ENCODE results near the gene AGBL4.

DNA sequence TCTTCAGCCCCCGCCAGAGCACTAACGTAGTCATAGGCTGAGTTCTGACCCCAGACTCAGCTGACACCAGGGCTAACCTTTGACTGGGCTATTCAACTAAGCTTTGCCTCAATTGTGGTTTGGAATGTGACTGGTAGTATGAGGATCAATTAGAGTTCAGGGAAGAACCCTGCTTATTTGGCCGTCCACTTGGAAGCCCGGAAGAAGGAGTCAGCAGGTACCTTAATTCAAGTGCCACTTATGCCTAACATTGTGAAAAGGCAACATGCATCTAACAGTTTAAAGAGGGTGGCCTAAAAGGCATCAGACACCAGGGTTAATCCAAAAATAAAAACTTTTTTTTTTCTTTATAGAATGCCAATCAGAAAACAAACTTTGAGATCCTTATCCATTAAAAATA is 1339.4 kb downstream of the AGBL4 start:
- no peak for TF ChIP-seq EZH2 (IDR thresholded peaks at IDR 0.05; ENCODE audit: borderline replicate concordance, low read length)
- TF ChIP-seq, protein P1, sequence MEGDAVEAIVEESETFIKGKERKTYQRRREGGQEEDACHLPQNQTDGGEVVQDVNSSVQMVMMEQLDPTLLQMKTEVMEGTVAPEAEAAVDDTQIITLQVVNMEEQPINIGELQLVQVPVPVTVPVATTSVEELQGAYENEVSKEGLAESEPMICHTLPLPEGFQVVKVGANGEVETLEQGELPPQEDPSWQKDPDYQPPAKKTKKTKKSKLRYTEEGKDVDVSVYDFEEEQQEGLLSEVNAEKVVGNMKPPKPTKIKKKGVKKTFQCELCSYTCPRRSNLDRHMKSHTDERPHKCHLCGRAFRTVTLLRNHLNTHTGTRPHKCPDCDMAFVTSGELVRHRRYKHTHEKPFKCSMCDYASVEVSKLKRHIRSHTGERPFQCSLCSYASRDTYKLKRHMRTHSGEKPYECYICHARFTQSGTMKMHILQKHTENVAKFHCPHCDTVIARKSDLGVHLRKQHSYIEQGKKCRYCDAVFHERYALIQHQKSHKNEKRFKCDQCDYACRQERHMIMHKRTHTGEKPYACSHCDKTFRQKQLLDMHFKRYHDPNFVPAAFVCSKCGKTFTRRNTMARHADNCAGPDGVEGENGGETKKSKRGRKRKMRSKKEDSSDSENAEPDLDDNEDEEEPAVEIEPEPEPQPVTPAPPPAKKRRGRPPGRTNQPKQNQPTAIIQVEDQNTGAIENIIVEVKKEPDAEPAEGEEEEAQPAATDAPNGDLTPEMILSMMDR (IDR thresholded peaks at IDR 0.05; ENCODE audit: low read length): no peak

All from OCI-LY1 (cell line).